HL-60/S4 treated with retinoic acid at 250 ng/mL for 4 days and 3 days (cell line): ENCODE measurements around the gene SCAF8.

Experiments used
- in situ Hi-C: fragments of 300-500 bp; cut with MboI; formaldehyde crosslinking; loops from 2 replicates; pipeline ENCODE4 v1.7.0; 2022; ENCODE audit warnings: low sequenced_read_pairs

The SCAF8 gene

DNA sequence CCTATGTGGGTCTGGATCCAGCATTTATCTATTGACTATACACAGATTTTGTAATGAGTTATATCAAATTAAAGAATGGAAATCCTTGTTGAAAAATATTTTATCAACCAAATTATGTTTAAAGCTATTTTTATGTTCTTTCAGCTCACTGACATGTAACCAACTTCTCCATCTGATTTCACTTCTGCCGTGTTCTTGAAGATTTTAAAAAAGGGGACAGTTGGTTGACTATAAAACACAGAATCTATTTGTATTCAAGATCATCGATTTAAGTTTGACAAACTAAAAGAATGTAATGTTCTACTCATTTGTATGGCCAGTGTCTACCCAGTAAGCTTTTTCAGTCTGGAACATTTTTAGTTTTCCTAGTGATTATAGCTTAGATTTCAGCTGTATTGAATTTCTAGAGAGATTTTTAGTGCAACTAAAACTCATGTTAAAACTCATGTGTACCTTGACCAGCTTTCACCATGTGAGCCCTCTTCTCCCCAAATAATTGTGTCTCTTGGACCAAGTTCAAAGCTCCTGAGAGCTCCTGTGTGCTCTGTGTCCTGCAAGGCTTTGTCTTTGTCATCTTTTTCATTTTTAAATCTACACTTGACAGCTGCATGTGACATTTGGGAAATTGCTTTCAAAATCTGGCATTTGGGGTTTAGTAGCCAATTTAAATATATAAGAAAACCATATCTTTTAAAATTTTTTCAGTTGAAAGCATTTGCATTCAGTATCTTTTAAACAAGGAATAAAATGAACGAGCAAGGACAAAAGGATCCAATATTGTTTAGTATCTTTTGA, 143.5 kb downstream of the SCAF8 start:
- in situ Hi-C loops = no loop called here

DNA sequence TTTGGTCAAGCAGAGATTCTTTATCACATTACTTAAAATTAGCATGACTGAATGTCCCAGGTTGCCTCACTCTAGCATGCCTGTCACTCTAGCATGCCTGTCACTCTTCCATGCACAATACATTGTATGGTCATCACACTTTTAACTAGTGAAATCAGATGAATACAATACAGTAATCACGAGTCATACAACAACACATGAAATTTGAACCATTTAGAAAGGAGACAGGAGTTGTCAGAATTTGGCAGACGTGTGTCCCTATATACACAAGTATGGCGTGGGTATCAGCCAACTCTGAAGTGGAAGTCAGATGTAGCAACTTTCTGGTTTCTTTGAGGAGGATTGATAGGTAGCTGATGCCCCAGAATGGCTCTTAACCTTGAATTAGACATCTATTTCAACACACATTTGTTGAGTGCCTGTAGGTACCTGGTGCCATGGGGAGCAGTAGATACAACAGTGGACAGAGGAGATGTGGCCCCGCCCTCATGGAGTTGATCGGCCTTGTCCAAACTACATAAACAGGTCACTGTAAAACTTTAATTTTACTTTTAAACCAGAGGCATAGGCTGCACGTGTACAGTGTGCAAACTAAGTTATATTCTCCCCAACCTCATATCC, 145.8 kb downstream of the SCAF8 start:
- in situ Hi-C loops = no loop called here

- in situ Hi-C loops = no loop called here
Observed at GRCh38 chr6:154882107-154882506, 148.9 kb downstream of the SCAF8 start.
